ENCODE measurements around the gene SURF6.

- no peak for TF ChIP-seq CTCF (IDR thresholded peaks at IDR 0.05)
- no peak for TF ChIP-seq POLR2A (IDR thresholded peaks at IDR 0.05; ENCODE audit: low read depth)
- no peak for TF ChIP-seq POLR2AphosphoS5 (IDR thresholded peaks at IDR 0.05)
- no peak for TF ChIP-seq EP300 (IDR thresholded peaks at IDR 0.05)
Observed at GRCh38 chr9:133382507-133383141, 46.6 kb upstream of the SURF6 start.
